ENCODE data around the gene ADD3.

Gene ADD3

DNA sequence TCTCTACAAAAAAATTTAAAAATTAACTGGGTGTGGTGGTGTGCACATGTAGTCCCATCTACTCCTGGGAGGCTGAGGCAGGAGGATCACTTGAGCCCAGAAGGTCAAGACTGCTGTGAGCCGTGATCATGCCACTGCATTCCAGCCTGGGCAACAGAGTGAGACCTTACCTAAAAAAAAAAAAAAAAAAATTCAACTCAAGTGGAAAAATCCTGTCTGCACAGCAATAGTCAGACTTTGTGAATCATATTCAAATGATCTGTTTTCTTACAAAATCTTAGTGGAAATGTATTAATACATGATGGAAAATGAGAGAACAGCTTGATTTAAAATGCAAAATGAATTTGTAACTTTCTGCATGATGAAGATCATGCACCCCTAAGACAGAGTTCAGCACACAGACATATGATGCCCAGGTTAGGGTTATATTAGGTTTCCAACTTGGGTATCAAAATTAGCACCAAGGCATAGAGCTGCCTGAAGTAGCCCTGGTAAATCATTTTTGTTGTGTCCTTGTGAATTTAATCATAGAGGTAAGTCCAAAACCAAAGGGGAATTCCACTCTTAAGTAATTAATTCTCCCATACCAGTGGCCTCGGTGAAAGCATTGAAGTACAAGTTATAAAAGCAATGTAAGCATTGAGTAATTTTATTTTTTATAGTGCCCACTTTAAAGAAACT is 93.8 kb downstream of the ADD3 start:
- DNase-seq (ENCODE audit: low read depth), result no peak
- TF ChIP-seq, protein P1, sequence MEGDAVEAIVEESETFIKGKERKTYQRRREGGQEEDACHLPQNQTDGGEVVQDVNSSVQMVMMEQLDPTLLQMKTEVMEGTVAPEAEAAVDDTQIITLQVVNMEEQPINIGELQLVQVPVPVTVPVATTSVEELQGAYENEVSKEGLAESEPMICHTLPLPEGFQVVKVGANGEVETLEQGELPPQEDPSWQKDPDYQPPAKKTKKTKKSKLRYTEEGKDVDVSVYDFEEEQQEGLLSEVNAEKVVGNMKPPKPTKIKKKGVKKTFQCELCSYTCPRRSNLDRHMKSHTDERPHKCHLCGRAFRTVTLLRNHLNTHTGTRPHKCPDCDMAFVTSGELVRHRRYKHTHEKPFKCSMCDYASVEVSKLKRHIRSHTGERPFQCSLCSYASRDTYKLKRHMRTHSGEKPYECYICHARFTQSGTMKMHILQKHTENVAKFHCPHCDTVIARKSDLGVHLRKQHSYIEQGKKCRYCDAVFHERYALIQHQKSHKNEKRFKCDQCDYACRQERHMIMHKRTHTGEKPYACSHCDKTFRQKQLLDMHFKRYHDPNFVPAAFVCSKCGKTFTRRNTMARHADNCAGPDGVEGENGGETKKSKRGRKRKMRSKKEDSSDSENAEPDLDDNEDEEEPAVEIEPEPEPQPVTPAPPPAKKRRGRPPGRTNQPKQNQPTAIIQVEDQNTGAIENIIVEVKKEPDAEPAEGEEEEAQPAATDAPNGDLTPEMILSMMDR (IDR thresholded peaks at IDR 0.05; ENCODE audit: low read depth, low read length, missing control alignments), result no peak
- H3K4me3 ChIP-seq (ENCODE audit: low read depth, low read length), result no peak overlapping the region

- no peak for DNase-seq (ENCODE audit: low read depth)
- H3K4me3 ChIP-seq (ENCODE audit: low read depth, low read length), result no peak overlapping the region
- TF ChIP-seq, protein P1 (IDR thresholded peaks at IDR 0.05; ENCODE audit: low read depth, low read length, missing control alignments), result no peak
These were observed 96.2 kb downstream of the ADD3 start for GRCh38 chr10:110103921-110104461.

GRCh38 chr10:110105873-110106272 is 98.1 kb downstream of the ADD3 start:
- TF ChIP-seq, protein P1 (IDR thresholded peaks at IDR 0.05; ENCODE audit: low read depth, low read length, missing control alignments), result no peak
- no peak for DNase-seq (ENCODE audit: low read depth)
- H3K4me3 ChIP-seq (ENCODE audit: low read depth, low read length), result no peak overlapping the region

GRCh38 chr10:110107430-110107829 is 99.6 kb downstream of the ADD3 start:
- DNase-seq (ENCODE audit: low read depth), result no peak
- H3K4me3 ChIP-seq (ENCODE audit: low read depth, low read length), result no peak overlapping the region
- TF ChIP-seq, protein P1 (IDR thresholded peaks at IDR 0.05; ENCODE audit: low read depth, low read length, missing control alignments), result no peak

GRCh38 chr10:110107887-110108286 is 100.1 kb downstream of the ADD3 start:
- H3K4me3 ChIP-seq (ENCODE audit: low read depth, low read length), result no peak overlapping the region
- no peak for DNase-seq (ENCODE audit: low read depth)
- TF ChIP-seq, protein P1 (IDR thresholded peaks at IDR 0.05; ENCODE audit: low read depth, low read length, missing control alignments), result no peak

- no peak for DNase-seq (ENCODE audit: low read depth)
- TF ChIP-seq, protein P1 (IDR thresholded peaks at IDR 0.05; ENCODE audit: low read depth, low read length, missing control alignments), result no peak
- H3K4me3 ChIP-seq (ENCODE audit: low read depth, low read length), result no peak overlapping the region
These were observed 101.7 kb downstream of the ADD3 start for GRCh38 chr10:110109511-110109910.

DNA sequence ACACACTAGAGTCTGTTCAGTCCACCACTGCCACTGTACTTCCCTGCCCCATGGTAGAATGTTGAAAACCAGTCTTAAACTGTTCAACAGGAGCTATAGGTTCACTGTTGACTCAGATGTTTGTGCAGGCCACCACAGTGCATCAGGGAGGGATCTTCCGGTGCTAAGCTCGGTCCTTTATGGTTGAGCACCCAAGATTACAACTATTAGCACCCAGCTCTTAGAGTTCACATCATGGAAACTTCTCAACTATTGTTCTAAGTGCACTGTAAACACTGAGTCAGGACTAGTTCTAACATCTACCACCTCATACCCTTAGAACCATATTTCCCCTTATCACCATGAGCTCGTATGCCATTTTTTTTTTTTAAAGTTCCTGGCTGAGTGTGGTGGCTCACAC is 102.6 kb downstream of the ADD3 start:
- no peak for DNase-seq (ENCODE audit: low read depth)
- TF ChIP-seq, protein P1 (IDR thresholded peaks at IDR 0.05; ENCODE audit: low read depth, low read length, missing control alignments), result no peak
- no peak overlapping the region for H3K4me3 ChIP-seq (ENCODE audit: low read depth, low read length)
